HL-60 (cell line): Measurements from ENCODE around the gene CFAP61.

Experiments
- DNase-seq, 2 experiments: peaks; one replicate each; pipeline ENCODE4 v3.0.0-alpha.2; 2010 to 2020; ENCODE audit warnings: low read depth in 1 of 2, low spot score in 1 of 2
- H3K27ac ChIP-seq: fragments of 250-450 bp; sonication (Bioruptor Pico); replicated peaks from 2 replicates; pipeline ENCODE4 v1.5.1; 2020; ENCODE audit warnings: mild to moderate bottlenecking, moderate library complexity
- H3K27me3 ChIP-seq: fragments of 250-450 bp; sonication (Bioruptor Pico); 2 replicates; pipeline ENCODE4 v1.5.1; 2021; ENCODE audit warnings: mild to moderate bottlenecking, moderate library complexity; ENCODE audit not compliant: insufficient read depth, poor library complexity, severe bottlenecking
- H3K4me3 ChIP-seq: replicated peaks from 2 replicates; pipeline ENCODE4 v1.5.1; 2011; ENCODE audit warnings: mild to moderate bottlenecking, control low read depth, low read length; ENCODE audit not compliant: insufficient read depth
- GABPA ChIP-seq: IDR thresholded peaks from 2 replicates; pipeline ENCODE4 v1.6.1; 2012; ENCODE audit warnings: low read depth
- POLR2AphosphoS5 ChIP-seq: IDR thresholded peaks from 2 replicates; pipeline ENCODE4 v1.6.1; 2012; ENCODE audit warnings: low read depth
- SPI1 ChIP-seq: IDR thresholded peaks from 2 replicates; pipeline ENCODE4 v1.6.1; 2012; ENCODE audit warnings: low read depth, mild to moderate bottlenecking, borderline replicate concordance
- TF ChIP-seq, protein P1 (sequence below): IDR thresholded peaks from 2 replicates; pipeline ENCODE4 v1.6.1; 2012; ENCODE audit warnings: low read depth; ENCODE audit not compliant: insufficient replicate concordance
- TF ChIP-seq, protein P2 (sequence below): IDR thresholded peaks from one replicate; pipeline ENCODE4 v1.5.1; 2011; ENCODE audit warnings: low read length, control low read depth, inconsistent platforms; ENCODE audit not compliant: insufficient read depth

CFAP61 gene

DNA sequence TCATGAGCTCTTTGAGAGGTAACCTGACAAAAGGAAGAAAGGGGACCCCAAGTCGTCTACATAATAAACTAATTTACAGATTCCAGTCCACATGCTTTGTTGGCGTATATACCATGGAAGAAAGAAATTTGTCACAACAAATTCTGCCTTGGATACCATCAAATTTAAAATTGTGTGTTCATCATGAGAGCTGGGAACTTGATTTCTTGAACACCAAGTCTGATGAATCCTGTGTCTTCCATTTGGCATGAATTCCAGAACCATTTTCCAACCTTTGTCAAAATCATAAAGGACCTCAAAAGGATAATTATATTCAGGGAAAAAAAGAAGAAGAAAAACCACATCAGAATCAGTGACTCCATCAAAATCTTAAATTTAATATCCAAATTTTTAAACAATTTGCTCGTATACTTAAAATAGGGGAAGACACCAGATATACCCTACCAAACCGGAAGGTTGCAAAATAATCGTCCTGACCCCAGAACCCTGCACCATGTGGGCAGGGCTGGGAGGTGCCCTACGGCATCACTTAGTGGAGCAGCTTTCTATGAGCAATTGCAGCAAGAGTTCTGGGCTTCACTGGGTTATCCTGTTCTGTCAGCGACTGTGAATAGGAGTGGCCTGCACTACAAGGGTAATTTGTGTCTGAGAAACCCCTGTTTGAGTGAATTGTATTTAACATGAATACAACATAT lies 241.5 kb downstream of the CFAP61 start:
- Histone ChIP-seq H3K4me3 (no peak overlapping the region), H3K27me3 (no peaks in the 10 kb centered on the region), H3K27ac (no peak overlapping the region)
- TF ChIP-seq, protein P1, sequence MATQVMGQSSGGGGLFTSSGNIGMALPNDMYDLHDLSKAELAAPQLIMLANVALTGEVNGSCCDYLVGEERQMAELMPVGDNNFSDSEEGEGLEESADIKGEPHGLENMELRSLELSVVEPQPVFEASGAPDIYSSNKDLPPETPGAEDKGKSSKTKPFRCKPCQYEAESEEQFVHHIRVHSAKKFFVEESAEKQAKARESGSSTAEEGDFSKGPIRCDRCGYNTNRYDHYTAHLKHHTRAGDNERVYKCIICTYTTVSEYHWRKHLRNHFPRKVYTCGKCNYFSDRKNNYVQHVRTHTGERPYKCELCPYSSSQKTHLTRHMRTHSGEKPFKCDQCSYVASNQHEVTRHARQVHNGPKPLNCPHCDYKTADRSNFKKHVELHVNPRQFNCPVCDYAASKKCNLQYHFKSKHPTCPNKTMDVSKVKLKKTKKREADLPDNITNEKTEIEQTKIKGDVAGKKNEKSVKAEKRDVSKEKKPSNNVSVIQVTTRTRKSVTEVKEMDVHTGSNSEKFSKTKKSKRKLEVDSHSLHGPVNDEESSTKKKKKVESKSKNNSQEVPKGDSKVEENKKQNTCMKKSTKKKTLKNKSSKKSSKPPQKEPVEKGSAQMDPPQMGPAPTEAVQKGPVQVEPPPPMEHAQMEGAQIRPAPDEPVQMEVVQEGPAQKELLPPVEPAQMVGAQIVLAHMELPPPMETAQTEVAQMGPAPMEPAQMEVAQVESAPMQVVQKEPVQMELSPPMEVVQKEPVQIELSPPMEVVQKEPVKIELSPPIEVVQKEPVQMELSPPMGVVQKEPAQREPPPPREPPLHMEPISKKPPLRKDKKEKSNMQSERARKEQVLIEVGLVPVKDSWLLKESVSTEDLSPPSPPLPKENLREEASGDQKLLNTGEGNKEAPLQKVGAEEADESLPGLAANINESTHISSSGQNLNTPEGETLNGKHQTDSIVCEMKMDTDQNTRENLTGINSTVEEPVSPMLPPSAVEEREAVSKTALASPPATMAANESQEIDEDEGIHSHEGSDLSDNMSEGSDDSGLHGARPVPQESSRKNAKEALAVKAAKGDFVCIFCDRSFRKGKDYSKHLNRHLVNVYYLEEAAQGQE, result no peak
- TF ChIP-seq, protein P2, sequence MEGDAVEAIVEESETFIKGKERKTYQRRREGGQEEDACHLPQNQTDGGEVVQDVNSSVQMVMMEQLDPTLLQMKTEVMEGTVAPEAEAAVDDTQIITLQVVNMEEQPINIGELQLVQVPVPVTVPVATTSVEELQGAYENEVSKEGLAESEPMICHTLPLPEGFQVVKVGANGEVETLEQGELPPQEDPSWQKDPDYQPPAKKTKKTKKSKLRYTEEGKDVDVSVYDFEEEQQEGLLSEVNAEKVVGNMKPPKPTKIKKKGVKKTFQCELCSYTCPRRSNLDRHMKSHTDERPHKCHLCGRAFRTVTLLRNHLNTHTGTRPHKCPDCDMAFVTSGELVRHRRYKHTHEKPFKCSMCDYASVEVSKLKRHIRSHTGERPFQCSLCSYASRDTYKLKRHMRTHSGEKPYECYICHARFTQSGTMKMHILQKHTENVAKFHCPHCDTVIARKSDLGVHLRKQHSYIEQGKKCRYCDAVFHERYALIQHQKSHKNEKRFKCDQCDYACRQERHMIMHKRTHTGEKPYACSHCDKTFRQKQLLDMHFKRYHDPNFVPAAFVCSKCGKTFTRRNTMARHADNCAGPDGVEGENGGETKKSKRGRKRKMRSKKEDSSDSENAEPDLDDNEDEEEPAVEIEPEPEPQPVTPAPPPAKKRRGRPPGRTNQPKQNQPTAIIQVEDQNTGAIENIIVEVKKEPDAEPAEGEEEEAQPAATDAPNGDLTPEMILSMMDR, result no peak
- TF ChIP-seq GABPA, result no peak
- TF ChIP-seq POLR2AphosphoS5, result no peak
- no peak for TF ChIP-seq SPI1
- DNase-seq, result peak in 1 of 2 experiments; percentile 53

DNA sequence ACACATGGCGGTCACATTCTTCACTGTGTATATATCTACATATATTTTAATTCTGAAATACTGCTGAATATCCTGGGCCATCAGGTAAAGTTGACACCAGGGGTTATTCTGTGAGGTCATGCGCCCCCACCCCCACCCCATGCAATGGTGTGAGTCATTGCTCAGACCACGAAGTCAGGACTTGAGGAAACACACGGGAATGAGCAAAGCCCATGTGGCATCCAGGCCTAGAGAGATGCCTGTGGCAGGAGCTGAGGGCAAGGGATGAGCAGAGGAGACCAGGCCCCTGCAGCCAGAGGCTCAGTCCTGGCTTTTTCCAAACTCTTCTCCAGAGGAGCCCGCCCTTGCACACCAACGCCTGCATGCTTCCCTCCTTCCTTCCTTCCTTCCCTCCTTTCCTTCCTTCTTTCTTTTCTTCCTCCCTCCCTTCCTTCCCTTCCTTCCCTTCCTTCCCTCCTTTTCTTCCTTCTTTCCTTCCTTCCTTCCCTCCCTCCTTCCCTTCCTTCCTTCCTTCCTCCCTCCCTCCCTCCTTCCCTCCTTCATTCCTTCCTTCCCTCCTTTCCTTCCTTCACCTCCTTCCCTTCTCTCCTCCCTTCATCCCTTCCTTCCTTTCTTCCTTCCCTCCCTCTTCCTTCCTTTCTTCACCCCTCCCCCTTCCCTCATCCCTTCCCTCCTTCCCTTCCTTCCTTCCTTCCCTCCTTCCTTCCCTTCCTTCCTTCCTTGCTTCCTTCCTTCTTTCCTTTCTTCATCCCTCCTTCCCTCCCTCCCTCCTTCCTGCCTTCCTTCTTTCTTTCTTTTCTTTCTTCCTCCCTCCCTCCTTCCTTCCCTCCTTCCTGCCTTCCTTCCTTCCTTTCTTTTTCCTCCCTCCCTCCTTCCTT lies 243.5 kb downstream of the CFAP61 start:
- Histone ChIP-seq H3K27ac (no peak overlapping the region), H3K4me3 (no peak overlapping the region), H3K27me3 (no peaks in the 10 kb centered on the region)
- no peak for DNase-seq
- TF ChIP-seq, protein P2, result no peak
- TF ChIP-seq SPI1 (no peak), POLR2AphosphoS5 (no peak), GABPA (no peak)
- TF ChIP-seq, protein P1, result no peak

DNA sequence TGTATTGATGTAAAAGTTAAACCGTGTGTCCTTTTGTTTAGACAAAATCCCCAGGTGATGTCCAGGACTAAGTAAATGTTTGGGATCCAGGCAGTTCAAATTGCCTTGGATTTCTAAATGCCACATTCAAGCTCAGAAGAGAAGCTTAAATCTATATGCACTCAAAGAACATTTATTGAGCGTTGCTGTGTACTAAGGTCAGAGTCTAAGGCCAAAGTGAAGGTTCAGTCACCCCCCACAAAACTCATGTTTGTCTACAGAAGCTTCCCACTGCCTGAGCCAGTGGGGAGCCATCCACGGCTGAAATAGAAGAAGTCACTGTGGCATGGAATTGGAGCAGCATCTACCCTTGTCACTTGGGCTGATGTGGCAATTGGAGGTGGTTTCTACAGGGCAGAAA lies 244.8 kb downstream of the CFAP61 start:
- no peak overlapping the region for H3K4me3 ChIP-seq
- no peaks in the 10 kb centered on the region for H3K27me3 ChIP-seq
- H3K27ac ChIP-seq, result no peak overlapping the region
- TF ChIP-seq, protein P1, result no peak
- TF ChIP-seq SPI1 (no peak), POLR2AphosphoS5 (no peak), GABPA (no peak)
- TF ChIP-seq, protein P2, result no peak
- no peak for DNase-seq
